Heart left ventricle (tissue), 16 donors: Measurements from ENCODE around the gene PTX4. TPM values are rescaled to one million over a fixed set of nuclear protein-coding genes. Genes with fewer than 3 reads are reported as not detected.
A peak's percentile ranks its signal among the peaks of the same experiment; 100 is the strongest.

Experiments
- ATAC-seq, 4 donors: fragments of 200-7000 bp; cut with Tn5 transposase; one replicate each; pipeline ENCODE4 v1.9.1; 2020 to 2022; ENCODE audit warnings: moderate library complexity in 4 of 4, mild to moderate bottlenecking in 3 of 4, moderate number of reproducible peaks in 1 of 4
- DNase-seq, 5 donors: peaks; one replicate each; pipeline ENCODE4 v3.0.0-alpha.2; 2020
- H3K27ac ChIP-seq, 12 donors: fragments of 200-600 bp; sonication (generic) in 4 of 12; one replicate each; pipeline versions ENCODE4 v1.5.0 to v1.8.0; 2016 to 2022; ENCODE audit warnings: mild to moderate bottlenecking in 2 of 12
- H3K27me3 ChIP-seq, 9 donors: fragments of 200-600 bp; sonication (generic) in 2 of 9; one replicate each; pipeline versions ENCODE4 v1.5.1 to v1.8.0; 2016 to 2022; ENCODE audit warnings: mild to moderate bottlenecking in 3 of 9
- H3K36me3 ChIP-seq, 9 donors: fragments of 200-600 bp; sonication (generic) in 2 of 9; one replicate each; pipeline versions ENCODE4 v1.5.0 to v1.8.0; 2018 to 2022; ENCODE audit warnings: mild to moderate bottlenecking in 2 of 9
- H3K4me1 ChIP-seq, 12 donors: fragments of 200-600 bp; sonication (generic) in 4 of 12; one replicate each; pipeline versions ENCODE4 v1.5.0 to v1.8.0; 2016 to 2022; ENCODE audit warnings: mild to moderate bottlenecking in 3 of 12
- H3K4me3 ChIP-seq, 12 donors: fragments of 200-600 bp; sonication (generic) in 4 of 12; one replicate each; pipeline versions ENCODE4 v1.5.0 to v1.8.0; 2017 to 2022; ENCODE audit warnings: mild to moderate bottlenecking in 9 of 12, moderate library complexity in 4 of 12
- H3K9me3 ChIP-seq, 12 donors: fragments of 200-600 bp; sonication (generic) in 4 of 12; one replicate each; pipeline versions ENCODE4 v1.5.0 to v1.8.0; 2016 to 2022; ENCODE audit warnings: mild to moderate bottlenecking in 1 of 12
- CTCF ChIP-seq, 12 donors: fragments of 200-600 bp; sonication (generic) in 4 of 12; IDR thresholded peaks; one replicate each; pipeline versions ENCODE4 v1.5.0 to v1.8.0; 2018 to 2022; ENCODE audit warnings: antibody characterized with exemption in 12 of 12, mild to moderate bottlenecking in 5 of 12
- POLR2A ChIP-seq, 2 donors: fragments of 450-650 bp; IDR thresholded peaks; one replicate each; pipeline ENCODE4 v1.6.1; 2017; ENCODE audit warnings: antibody characterized with exemption in 2 of 2, mild to moderate bottlenecking in 2 of 2, moderate library complexity in 2 of 2
- WGBS, 4 donors: extraction: QIAGEN DNeasy Blood & Tissue Kit in 2 of 4; methylation state at CpG; one replicate each; pipeline versions ENCODE4 v1.1.5 to v1.1.7; 2013 to 2018; 5-methylcytosine and 5-hydroxymethylcytosine counted together
- intact Hi-C, 10 donors: fragments of 100-400 bp; cut with DNase I; formaldehyde crosslinking; loops; one replicate each; pipeline versions ENCODE4 v1.11.1 to v1.14.2; 2022
- polyA plus RNA-seq, 2 donors: library from polyadenylated mRNA; stranded (reverse); fragments of 200-250 nt; gene quantifications; one replicate each; pipeline ENCODE4 v1.2.3, GENCODE V29; 2013
- total RNA-seq, 9 donors: library from RNA; depleted of rRNA in 2 of 9; stranded (reverse); fragments of >200 nt in 2 of 9; fragmentation: NEBNext Ultra II Directional in 3 of 9; extraction: Animal tissue kit (Norgen Biotek cat#: 25700) in 3 of 9; gene quantifications; one replicate each; pipeline versions ENCODE4 v1.1.0 to v1.2.4, GENCODE V29; 2016 to 2023
- donor health status: ischemic (EF 13 %, LVEDD 7.1; RV severe dilation, severe dysfunction).
- donor health status: healthy with polysubstance abuse.
- donor health status: DM: no; HTN: yes; CAD: no.
- donor health status: DM: no; HTN: no; CAD: no.
- donor health status: ischemic (EF 25% LVEDD 6.9; RV normal size, moderate dysfunction).
- donor health status: ischemic (EF 25% LVEDD 5.7; RV mildly dilated, moderate dysfunction).
- donor health status: healthy.
- donor health status: DM: yes; HTN: yes; CAD: no.
- donor health status: ischemic (EF 35%, LVEDD 5.7; RV mildly dilated, moderate dysfunction).
- donor health status: nonischemic (EF 11% LVEDD 7.7; RV severe dilation, severe dysfunction).
- donor health status: DM: yes; HTN: yes; CAD: no.
- donor health status: PGD.
- donor health status: ischemic (EF 29% LVEDD 5.4; RV normal size, mild dysfunction).
- donor health status: nonischemic (EF 23%, LVEDD 6.1; RV moderate dilation, normal function).

PTX4 gene
- total and polyA plus RNA-seq, 11 donors = 0.04 to 0.23 (median 0.20) TPM; not detected in 8

GRCh38 chr16:1466054-1466453 is 22.7 kb downstream of the PTX4 start:
- intact Hi-C loops = no loop called here
- Histone ChIP-seq H3K4me1 (peaks cover 0 to 18% (median 2%) of the 10 kb centered on the region in 12 donors), H3K9me3 (no peaks in the 10 kb centered on the region), H3K4me3 (no peak overlapping the region), H3K27ac (no peak overlapping the region), H3K36me3 (peaks cover 0 to 29% (median 13%) of the 10 kb centered on the region in 9 donors), H3K27me3 (no peaks in the 10 kb centered on the region)
- peak in 1 of 5 donors; percentile 65 for DNase-seq
- 86 to 94% (median 90%) methylated on average over 24 of the region's 24 CpGs for WGBS, 4 donors
- ATAC-seq = no peak
- TF ChIP-seq POLR2A (IDR thresholded peaks at IDR 0.05) (no peak), CTCF (IDR thresholded peaks at IDR 0.05) (no peak)

GRCh38 chr16:1465567-1465915 is 23.2 kb downstream of the PTX4 start:
- Histone ChIP-seq H3K4me1 (peaks cover 0 to 13% (median 0%) of the 10 kb centered on the region in 12 donors), H3K4me3 (no peak overlapping the region), H3K9me3 (no peaks in the 10 kb centered on the region), H3K27ac (no peak overlapping the region), H3K27me3 (no peaks in the 10 kb centered on the region), H3K36me3 (peaks cover 0 to 34% (median 18%) of the 10 kb centered on the region in 9 donors)
- peak in 1 of 5 donors; percentile 52 for DNase-seq
- WGBS, 4 donors = 92 to 95% (median 93%) methylated on average over 7 to 13 of the region's 13 CpGs
- ATAC-seq = no peak
- TF ChIP-seq CTCF (IDR thresholded peaks at IDR 0.05) (no peak), POLR2A (IDR thresholded peaks at IDR 0.05) (no peak)
- intact Hi-C loops = no loop called here

GRCh38 chr16:1464894-1465566 is 23.7 kb downstream of the PTX4 start:
- TF ChIP-seq CTCF (IDR thresholded peaks at IDR 0.05) = no peak
- TF ChIP-seq POLR2A (IDR thresholded peaks at IDR 0.05) = no peak
- DNase-seq = peak in 1 of 5 donors; percentile 52
- intact Hi-C loops = no loop called here
- Histone ChIP-seq H3K27ac (no peak overlapping the region), H3K4me3 (no peak overlapping the region), H3K4me1 (peaks cover 0 to 9% (median 0%) of the 10 kb centered on the region in 12 donors), H3K36me3 (peaks cover 0 to 39% (median 23%) of the 10 kb centered on the region in 9 donors), H3K27me3 (no peaks in the 10 kb centered on the region), H3K9me3 (no peaks in the 10 kb centered on the region)
- no peak for ATAC-seq
- 89 to 93% (median 91%) methylated on average over 28 to 33 of the region's 33 CpGs for WGBS, 4 donors

- TF ChIP-seq CTCF (IDR thresholded peaks at IDR 0.05) (no peak), POLR2A (IDR thresholded peaks at IDR 0.05) (no peak)
- Histone ChIP-seq H3K36me3 (peaks cover 0 to 41% (median 23%) of the 10 kb centered on the region in 9 donors), H3K4me3 (no peak overlapping the region), H3K27ac (no peak overlapping the region), H3K9me3 (no peaks in the 10 kb centered on the region), H3K27me3 (no peaks in the 10 kb centered on the region), H3K4me1 (peaks cover 0 to 9% (median 0%) of the 10 kb centered on the region in 12 donors)
- ATAC-seq (no peak), DNase-seq (peak in 1 of 5 donors; percentile 55)
- WGBS, 4 donors = 90 to 92% (median 91%) methylated on average over 28 to 41 of the region's 41 CpGs
- intact Hi-C loops = no loop called here
Measured at GRCh38 chr16:1464196-1464893, 24.4 kb downstream of the PTX4 start.
